ENCODE measurements around the gene GLG1.
"Not testable (repeated sequence)": the region's sequence is repeated elsewhere in the genome, so short reads cannot be mapped to it uniquely, and the experiment has no call there.

The GLG1 gene

DNA sequence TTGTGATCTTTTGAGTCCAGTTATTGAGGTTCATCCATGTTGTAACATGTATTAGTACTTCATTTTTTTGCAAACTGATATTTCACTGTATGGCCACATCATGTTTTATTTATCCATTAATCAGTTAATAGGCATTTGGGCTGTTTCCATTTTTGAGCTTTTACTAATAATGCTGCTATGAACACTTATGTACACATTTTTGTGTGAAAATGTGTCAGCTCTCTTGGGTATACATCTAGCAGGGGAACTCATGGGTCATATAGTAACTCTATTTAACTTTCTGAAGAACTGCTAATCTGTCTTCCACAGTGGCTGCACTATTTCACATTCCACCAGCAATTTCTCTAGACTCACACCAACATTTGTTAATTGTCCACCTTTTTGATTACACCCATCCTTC is 82.0 kb downstream of the GLG1 start:
- DNase-seq: peak; percentile 10

GRCh38 chr16:74524117-74524516 is 82.8 kb downstream of the GLG1 start:
- no peak for DNase-seq

GRCh38 chr16:74523706-74524105 is 83.2 kb downstream of the GLG1 start:
- DNase-seq: not testable (repeated sequence)

DNA sequence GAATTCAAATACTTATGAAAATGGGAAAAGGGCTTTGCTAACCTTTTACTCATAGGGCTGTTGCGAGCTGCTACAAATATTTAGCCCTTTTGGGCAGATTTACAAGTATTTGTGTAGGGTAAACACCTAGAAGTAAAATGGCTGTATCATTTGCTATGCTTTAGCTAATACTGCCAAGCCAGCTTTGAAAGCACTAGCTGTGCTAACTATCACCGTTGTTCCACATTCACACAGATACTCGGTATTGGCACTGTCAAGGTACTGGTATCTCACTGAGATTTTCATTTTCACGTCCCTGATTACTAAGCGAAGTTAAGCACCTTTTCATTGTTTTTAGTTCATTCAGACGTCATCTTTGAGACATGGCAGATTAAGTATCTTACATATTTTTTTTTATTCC is 84.8 kb downstream of the GLG1 start:
- no peak for DNase-seq

GRCh38 chr16:74521691-74522090 is 85.2 kb downstream of the GLG1 start:
- peak; percentile 42 for DNase-seq

GRCh38 chr16:74518934-74519333 is 88.0 kb downstream of the GLG1 start:
- not testable (repeated sequence) for DNase-seq

- DNase-seq: no peak
Observed at GRCh38 chr16:74511961-74512360, 95.0 kb downstream of the GLG1 start.

DNA sequence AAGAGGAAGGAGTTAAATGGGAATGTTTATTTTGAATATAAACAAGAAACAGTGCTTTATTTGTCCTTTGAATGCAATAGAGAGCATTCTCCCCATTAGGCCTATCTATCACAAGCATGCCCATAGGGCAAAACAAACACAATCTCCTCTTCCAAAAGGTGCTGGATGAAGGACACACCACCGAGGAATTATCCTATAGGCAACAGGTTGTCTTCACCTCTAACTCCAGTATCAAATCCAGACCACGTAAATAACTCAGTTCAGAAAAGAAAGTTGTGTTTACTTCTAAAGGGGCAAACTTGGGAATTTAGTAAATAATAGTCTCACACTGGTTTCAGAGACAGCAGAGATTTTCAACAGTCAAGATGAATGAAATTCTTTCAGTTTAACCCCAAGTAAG is 101.9 kb downstream of the GLG1 start:
- DNase-seq: no peak

GRCh38 chr16:74503412-74503811 is 103.5 kb downstream of the GLG1 start:
- DNase-seq: no peak

GRCh38 chr16:74501484-74502478 is 105.1 kb downstream of the GLG1 start:
- DNase-seq: no peak

DNA sequence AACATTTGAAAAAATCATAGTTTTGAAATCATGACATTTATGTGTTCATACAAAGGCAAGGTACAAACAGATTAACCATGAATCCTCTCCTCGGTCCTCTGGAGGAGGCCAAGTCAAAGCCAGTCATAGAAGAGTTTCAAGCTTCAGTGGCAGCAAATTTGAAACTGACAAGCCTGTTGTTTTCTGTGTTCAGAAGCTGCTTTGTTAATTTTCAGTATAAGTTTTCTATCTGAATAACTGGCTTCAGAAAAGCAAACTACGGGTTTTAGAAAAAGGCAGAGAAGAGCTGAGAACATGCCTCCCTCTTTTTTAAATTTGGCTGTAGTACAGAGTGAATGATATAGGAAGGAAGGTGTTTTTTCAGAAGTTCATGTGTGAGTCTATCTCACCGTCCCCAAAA is 106.0 kb downstream of the GLG1 start:
- DNase-seq: no peak

DNA sequence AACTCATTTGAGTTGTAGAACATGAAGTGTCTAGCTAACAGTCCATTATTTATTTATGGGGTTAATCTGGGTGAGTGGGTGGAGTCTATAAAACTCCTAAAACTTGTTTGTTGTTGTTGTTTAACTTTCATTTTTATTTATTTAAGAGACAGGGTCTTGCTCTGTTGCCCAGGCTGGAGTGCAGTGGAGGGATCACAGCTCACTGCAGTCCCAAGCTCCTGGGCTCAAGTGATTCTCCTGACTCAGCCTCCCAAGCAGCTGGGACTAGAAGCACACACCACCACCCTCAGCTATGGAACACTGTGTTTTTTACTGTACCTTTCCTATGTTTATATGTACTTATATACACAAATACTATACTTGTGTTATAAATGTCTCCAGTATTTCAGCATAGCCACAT is 107.8 kb downstream of the GLG1 start:
- DNase-seq: no peak

DNA sequence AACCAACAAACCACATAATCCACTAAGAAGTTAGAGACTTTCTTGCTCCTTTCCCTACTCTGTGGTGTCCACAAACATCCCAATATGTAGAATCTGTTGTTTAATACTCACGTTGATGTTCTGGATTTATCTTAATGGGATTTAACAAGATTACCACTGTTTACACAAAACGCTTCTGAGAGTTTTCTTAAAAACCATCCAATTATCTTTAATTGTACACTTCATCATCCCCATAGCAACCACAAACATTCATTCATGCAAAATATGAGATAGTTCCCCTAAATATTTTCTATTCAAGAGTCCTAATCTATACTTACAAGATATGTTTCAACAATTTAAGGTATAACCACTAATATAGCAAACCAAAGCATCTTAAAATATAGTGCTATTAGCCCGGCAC is 109.2 kb downstream of the GLG1 start:
- no peak for DNase-seq

DNA sequence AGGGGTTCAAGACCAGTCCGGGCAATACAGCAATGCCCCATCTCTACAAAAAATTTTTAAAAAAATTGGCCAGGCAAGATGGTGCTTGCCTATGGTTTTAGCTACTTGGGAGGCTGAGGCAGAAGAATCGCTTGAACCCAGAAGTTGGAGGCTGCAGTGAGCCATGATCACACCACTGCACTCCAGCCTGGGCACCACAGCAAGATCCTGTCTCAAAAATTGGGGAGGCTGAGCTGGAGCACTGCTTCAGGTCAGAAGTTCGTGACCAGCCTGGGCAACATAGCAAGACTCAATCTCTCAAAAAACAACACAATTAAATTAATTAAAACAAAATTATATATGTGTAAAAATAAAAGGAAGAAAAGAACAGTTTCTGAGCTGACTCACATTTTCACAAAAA is 110.9 kb downstream of the GLG1 start:
- DNase-seq: no peak

DNA sequence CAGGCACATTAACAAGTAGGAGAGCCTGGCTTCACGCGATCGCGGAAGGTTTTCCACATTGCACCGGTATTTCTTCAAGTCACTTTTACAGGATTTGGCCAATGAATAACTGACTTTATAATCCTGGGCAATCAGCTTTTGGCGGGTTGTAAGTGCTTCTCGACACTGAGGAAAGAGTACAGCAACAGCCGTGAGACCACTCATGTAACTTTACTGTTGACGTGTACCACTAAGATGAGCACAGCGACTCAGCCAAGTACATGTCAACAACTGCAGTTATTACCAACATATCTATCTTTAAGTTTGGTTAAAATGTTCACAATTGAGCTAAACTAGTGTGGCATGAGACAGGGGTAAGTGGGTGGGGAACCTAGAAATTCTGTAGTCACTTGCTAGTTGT is 113.9 kb downstream of the GLG1 start:
- no peak for DNase-seq

DNA sequence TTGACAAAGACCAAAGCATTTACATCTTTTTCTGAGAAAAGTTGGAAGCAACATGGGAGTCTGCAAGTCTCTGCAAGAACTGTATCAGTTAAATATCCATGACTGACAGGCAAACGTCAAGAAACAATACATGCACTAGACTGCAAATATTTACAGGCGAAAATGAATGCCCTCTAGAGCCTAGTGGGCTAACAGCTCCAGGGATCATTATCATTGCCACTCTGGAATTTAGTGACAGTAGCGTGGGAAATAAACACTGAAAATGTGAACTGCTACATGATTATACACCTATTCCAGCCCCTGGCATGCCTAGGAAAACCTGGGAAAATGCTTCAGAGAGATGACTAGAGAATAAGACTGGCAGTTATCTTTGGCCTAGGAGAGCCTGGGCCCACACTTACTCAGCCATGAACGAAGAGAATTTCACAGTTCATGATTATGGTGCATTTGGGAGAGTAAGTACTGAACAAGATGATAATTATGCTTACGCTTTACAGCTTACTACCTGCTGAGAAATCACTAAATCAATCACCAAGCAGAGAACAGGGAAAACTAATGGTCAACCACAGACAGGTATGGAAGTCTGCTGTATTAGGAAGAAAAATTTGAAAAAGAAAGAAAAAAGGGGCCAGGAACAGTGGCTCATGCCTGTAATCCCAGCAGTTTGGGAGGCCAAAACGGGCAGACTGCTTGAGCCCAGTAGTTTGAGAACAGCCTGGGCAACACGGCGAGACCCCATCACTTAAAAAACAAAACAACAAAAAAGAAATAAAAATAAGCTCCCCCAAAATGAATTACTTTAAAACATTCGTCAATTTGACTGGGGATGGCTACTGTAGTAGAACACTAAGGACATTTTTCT is 119.0 kb downstream of the GLG1 start:
- DNase-seq: no peak

DNA sequence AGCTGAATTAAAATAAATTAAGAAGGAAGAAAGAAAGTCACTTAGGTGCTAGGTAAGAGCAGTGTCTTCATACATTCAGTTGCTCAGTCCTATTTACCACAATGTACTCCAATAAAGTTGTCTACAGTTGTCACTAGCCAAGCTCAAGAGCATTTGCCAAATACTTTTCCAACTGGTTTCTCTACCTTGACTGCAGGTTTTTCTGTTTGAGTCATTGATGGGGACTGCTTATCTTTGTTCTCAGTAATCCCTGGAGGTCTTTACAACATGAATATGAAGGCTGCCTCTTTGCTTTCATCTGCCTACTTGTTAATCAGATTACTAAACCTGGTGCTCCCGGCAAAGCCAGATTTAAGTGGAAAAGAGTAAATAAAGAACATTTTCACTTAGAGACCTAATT is 121.0 kb downstream of the GLG1 start:
- DNase-seq: no peak

- no peak for DNase-seq
Observed at GRCh38 chr16:74480150-74481029, 126.5 kb downstream of the GLG1 start.

DNA sequence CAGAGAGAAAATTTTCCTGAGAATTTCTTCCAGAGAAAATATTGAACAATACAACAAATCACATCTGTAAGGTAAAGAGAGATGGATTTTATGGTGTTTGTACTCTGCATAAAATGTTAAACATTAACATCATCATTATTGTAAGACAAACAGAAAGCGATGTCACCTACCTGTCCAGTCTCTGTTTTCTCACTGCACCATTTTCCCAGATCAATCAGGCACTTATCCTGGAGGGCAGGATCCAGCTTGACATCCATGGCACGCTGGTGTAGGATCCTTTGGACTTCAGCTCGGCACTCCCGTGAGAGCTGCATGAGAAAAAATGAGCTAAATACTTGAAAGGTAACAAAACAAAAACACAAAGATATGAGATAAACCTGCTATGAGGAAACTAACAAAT is 129.7 kb downstream of the GLG1 start:
- DNase-seq: no peak

DNA sequence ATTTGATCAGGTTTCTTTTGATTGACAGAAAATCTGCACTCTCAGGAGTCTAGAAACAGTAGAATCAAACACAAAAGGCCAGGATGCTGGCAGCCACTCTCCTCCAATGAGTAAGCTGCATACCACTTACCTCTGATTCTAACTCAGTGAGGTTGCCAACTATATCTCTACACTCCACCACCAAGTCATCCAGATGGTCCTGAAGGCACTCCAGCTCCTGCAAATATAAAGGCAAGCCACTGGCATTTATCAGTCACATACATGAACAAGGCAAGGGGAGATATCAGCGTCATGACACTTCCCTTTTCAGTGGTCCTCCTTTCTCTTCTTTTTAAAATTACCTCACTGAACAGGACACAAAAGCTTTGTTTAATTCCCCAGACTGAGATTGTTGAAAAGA is 132.5 kb downstream of the GLG1 start:
- no peak for DNase-seq

DNA sequence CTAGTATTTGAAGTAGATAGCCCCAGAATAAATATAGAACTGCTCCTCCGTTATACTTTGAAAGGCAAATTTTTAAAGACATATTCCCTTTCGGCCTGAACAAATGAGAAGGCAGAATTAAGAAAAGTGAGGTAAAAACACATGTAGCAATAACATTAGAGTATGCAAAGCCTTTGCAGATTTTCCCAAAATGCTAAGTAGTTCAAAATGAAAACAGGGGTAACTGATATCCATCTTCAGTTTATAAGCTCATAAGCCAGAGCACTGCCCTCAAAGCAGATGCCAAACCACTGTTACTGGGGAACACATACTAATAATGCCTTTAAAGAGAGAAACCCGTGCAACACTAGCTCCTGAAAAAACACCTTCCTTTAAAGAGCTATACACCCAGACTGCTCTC is 134.4 kb downstream of the GLG1 start:
- DNase-seq: no peak

GRCh38 chr16:74472010-74472409 is 134.9 kb downstream of the GLG1 start:
- no peak for DNase-seq

DNA sequence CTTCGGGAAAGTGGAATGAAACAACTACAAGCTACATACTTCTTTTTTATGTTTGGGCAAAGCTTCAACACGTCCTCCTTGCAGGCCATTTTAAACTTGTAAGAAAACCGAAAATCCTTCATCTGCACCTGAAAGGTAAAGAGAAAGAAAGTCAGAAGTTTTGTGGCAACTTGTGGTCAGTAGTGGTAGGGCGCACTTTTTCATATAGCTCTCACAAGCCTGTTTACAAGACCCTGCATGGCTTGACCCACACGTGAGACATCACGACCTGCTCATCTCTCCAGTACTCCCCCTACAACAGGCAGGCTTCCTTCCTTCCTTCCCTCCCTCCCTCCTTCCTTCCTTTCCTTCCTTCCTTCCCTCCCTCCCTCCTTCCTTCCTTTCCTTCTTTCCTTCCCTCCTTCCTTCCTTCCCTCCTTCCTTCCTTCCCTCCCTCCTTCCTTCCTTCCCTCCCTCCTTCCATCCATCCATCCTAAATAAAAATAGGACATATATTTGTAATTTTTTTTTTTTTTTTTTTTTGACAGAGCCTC is 136.9 kb downstream of the GLG1 start:
- DNase-seq: no peak
